BLaER1 treated with 17β-estradiol and CSF1 and Interleukin-3, amounts not matched to agents 10 nM and 100 nM (cell line): ENCODE measurements around the gene GRM7.

Experiments used
- H3K27ac ChIP-seq, 11 experiments: shearing (Covaris generic); formaldehyde crosslinking; 2 replicates each; pipeline ENCODE4 v1.8.1; 2022
- H3K27me3 ChIP-seq, 11 experiments: shearing (Covaris generic); formaldehyde crosslinking; 2 replicates each; pipeline ENCODE4 v1.8.1; 2022
- H3K36me3 ChIP-seq, 11 experiments: shearing (Covaris generic); formaldehyde crosslinking; 2 replicates each; pipeline ENCODE4 v1.8.1; 2022
- H3K4me1 ChIP-seq, 10 experiments: shearing (Covaris generic); formaldehyde crosslinking; 2 replicates each; pipeline ENCODE4 v1.8.1; 2022
- H3K4me2 ChIP-seq, 11 experiments: shearing (Covaris generic); formaldehyde crosslinking; 2 replicates each; pipeline ENCODE4 v1.8.1; 2022
- H3K4me3 ChIP-seq, 10 experiments: shearing (Covaris generic); formaldehyde crosslinking; 2 replicates each; pipeline ENCODE4 v1.8.1; 2022
- H3K9ac ChIP-seq, 11 experiments: shearing (Covaris generic); formaldehyde crosslinking; 2 replicates each; pipeline ENCODE4 v1.8.1; 2022
- H3K9me3 ChIP-seq, 11 experiments: shearing (Covaris generic); formaldehyde crosslinking; replicated peaks in 1 of 11; 2 replicates each; pipeline ENCODE4 v1.8.1; 2022
- H4K20me1 ChIP-seq, 11 experiments: shearing (Covaris generic); formaldehyde crosslinking; 2 replicates each; pipeline ENCODE4 v1.8.1; 2022
- Cebpa-rat ChIP-seq, 11 experiments: shearing (Covaris generic); IDR thresholded peaks; 2 replicates each; pipeline ENCODE4 v1.8.1; 2022

The GRM7 gene

DNA sequence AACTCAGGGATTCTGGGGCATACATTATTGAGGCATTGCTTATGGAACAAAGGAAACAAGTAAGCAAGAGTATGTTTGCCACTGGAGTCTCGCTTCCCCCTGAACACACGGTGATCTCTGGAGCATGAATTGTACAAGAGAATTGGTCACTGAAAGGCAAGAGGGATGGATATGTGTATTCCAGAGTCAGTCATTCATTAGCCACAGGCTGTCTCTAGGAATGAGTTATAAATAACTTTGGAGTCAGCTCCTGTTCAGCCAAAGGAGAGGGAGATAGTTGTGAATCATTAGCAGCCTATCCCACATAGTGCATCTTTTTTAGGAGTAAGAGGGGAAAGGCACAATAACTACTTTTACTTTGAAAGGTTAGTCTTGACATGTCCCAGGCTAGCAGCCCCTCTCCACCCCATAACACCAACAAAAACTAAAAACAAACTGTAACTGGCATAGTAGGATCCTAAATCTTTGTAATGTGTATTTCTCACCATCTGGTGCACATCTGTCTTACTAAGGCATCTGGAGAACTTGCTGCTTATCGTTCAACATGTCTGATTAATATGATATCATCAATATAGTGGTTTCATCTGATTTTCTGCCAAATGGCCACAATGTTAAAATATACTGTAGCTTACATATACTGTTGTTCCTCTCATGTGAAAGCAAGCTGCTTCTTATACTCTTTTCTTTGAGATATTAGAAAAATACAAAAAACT is 462.2 kb downstream of the GRM7 start:
- no peak overlapping the region for H3K9ac ChIP-seq
- no peaks in the 10 kb centered on the region for H3K4me1 ChIP-seq
- no peaks in the 10 kb centered on the region for H3K9me3 ChIP-seq
- no peak overlapping the region for H3K27ac ChIP-seq
- no peaks in the 10 kb centered on the region for H3K27me3 ChIP-seq
- H3K36me3 ChIP-seq, result no peaks in the 10 kb centered on the region
- no peaks in the 10 kb centered on the region for H4K20me1 ChIP-seq
- no peak for TF ChIP-seq Cebpa-rat (IDR thresholded peaks at IDR 0.05)
- H3K4me2 ChIP-seq, result no peak overlapping the region
- no peak overlapping the region for H3K4me3 ChIP-seq

DNA sequence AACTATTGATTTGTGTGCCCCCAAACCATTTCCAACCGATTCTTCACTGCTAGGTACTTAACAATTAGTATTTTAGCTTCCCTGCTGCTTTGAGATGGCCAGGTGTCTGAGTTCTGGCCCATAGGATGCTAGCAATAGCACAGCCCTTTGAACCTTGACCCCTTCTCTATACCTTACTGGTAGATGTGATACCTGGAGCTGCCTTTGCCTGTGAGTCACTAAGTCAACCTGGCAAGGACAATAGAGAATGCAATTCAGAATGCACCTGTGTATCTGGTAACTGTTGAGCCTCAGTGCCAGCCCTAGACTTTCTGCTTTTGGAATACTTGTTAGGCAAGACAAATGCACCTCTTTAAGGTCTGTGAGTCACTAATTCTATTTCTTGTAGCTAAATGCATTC is 467.4 kb downstream of the GRM7 start:
- H3K4me3 ChIP-seq, result no peak overlapping the region
- H3K4me2 ChIP-seq, result no peak overlapping the region
- peaks cover 0 to 5% (median 0%) of the 10 kb centered on the region in 11 experiments; a peak in 3 of 22 replicates for H3K9me3 ChIP-seq
- H3K9ac ChIP-seq, result no peak overlapping the region
- no peak for TF ChIP-seq Cebpa-rat (IDR thresholded peaks at IDR 0.05)
- no peaks in the 10 kb centered on the region for H3K27me3 ChIP-seq
- no peaks in the 10 kb centered on the region for H4K20me1 ChIP-seq
- no peak overlapping the region for H3K27ac ChIP-seq
- H3K36me3 ChIP-seq, result no peaks in the 10 kb centered on the region
- no peaks in the 10 kb centered on the region for H3K4me1 ChIP-seq

- Histone ChIP-seq H3K27ac (no peak overlapping the region), H3K4me3 (no peak overlapping the region), H3K4me2 (no peak overlapping the region), H3K4me1 (no peaks in the 10 kb centered on the region), H3K36me3 (no peaks in the 10 kb centered on the region), H3K9ac (no peak overlapping the region), H4K20me1 (no peaks in the 10 kb centered on the region), H3K9me3 (peaks cover 0 to 17% (median 0%) of the 10 kb centered on the region in 11 experiments; a peak in 4 of 22 replicates), H3K27me3 (no peaks in the 10 kb centered on the region)
- no peak for TF ChIP-seq Cebpa-rat (IDR thresholded peaks at IDR 0.05)
Measured at GRCh38 chr3:7332696-7333095, 471.8 kb downstream of the GRM7 start.

DNA sequence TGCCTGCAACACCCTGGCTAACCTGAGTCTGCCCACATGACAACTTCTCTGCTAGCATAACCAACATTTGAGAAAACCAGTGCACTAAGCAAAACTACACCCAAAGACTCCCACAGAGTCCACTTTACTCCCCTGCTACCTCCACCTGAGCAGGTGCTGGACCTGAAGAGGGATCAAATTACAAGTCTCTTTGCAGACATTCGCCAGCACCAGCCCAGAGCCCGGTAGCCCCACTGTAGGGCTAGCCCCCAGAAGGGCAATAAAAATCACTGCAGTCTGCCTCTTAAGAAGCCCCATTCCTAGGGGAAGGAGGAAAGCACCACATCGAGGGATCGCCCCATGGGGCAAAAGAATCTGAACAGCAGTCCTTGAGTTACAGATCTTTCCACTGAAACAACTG is 472.2 kb downstream of the GRM7 start:
- Histone ChIP-seq H3K4me3 (no peak overlapping the region), H3K4me1 (no peaks in the 10 kb centered on the region), H3K9ac (no peak overlapping the region), H3K4me2 (no peak overlapping the region), H4K20me1 (no peaks in the 10 kb centered on the region), H3K9me3 (peaks cover 0 to 17% (median 0%) of the 10 kb centered on the region in 11 experiments; a peak in 4 of 22 replicates), H3K36me3 (no peaks in the 10 kb centered on the region), H3K27me3 (no peaks in the 10 kb centered on the region), H3K27ac (no peak overlapping the region)
- TF ChIP-seq Cebpa-rat (IDR thresholded peaks at IDR 0.05), result no peak

DNA sequence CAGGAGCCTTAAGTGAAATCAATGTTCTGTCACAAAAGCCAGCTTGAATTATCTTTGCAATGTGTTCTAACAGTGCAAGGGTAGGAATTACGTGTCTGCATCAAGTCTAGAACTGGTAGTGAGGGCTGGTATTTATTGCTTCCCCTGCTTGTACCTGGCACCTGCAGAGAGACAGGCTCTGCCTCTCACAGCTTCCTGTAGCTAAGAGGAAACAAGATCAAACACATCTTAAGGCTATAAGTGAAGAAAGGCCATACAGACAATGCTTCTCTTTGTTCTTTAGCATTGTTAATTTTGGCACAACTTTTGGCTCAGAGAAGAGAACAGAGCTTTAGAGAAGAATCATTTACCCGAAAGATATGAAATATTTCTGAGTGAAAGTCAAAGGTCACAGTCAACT is 479.9 kb downstream of the GRM7 start:
- Histone ChIP-seq H3K27me3 (no peaks in the 10 kb centered on the region), H3K27ac (no peak overlapping the region), H4K20me1 (no peaks in the 10 kb centered on the region), H3K9me3 (no peaks in the 10 kb centered on the region; a peak in 2 of 22 replicates), H3K4me2 (no peak overlapping the region), H3K9ac (no peak overlapping the region), H3K4me1 (no peaks in the 10 kb centered on the region), H3K36me3 (no peaks in the 10 kb centered on the region), H3K4me3 (no peak overlapping the region)
- no peak for TF ChIP-seq Cebpa-rat (IDR thresholded peaks at IDR 0.05)

GRCh38 chr3:7346364-7346763 is 485.4 kb downstream of the GRM7 start:
- Histone ChIP-seq H3K27ac (no peak overlapping the region), H3K9me3 (peaks cover 0 to 11% (median 0%) of the 10 kb centered on the region in 11 experiments; a peak in 6 of 22 replicates), H3K36me3 (no peaks in the 10 kb centered on the region), H3K4me2 (no peak overlapping the region), H3K27me3 (no peaks in the 10 kb centered on the region), H3K9ac (no peak overlapping the region), H3K4me1 (no peaks in the 10 kb centered on the region), H3K4me3 (no peak overlapping the region), H4K20me1 (no peaks in the 10 kb centered on the region)
- no peak for TF ChIP-seq Cebpa-rat (IDR thresholded peaks at IDR 0.05)

GRCh38 chr3:7357101-7357500 is 496.2 kb downstream of the GRM7 start:
- H4K20me1 ChIP-seq, result no peaks in the 10 kb centered on the region
- no peaks in the 10 kb centered on the region for H3K36me3 ChIP-seq
- H3K27ac ChIP-seq, result no peak overlapping the region
- TF ChIP-seq Cebpa-rat (IDR thresholded peaks at IDR 0.05), result no peak
- no peaks in the 10 kb centered on the region for H3K9me3 ChIP-seq
- H3K9ac ChIP-seq, result no peak overlapping the region
- no peak overlapping the region for H3K4me2 ChIP-seq
- no peaks in the 10 kb centered on the region for H3K27me3 ChIP-seq
- H3K4me3 ChIP-seq, result no peak overlapping the region
- H3K4me1 ChIP-seq, result no peaks in the 10 kb centered on the region

DNA sequence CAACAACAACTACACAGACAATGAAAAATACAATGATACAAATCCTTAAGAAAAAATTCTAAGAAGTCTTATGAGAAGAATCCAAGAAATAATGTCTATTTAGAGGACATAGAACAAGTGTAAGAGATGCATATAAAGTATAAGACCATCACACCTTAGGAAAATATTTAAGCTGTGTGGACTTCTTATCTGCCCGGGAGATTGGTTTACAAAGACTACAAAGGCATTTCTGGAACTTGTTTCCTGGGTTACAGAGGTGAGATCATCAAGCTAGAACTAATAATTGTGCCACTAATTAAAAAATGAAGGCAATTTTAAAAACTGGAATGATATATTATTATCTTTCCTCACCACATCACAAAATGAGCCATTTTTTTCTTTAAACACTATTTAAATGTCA is 507.1 kb downstream of the GRM7 start:
- Histone ChIP-seq H3K4me3 (no peak overlapping the region), H4K20me1 (no peaks in the 10 kb centered on the region), H3K36me3 (no peaks in the 10 kb centered on the region), H3K9me3 (no peaks in the 10 kb centered on the region), H3K27ac (no peak overlapping the region), H3K27me3 (no peaks in the 10 kb centered on the region), H3K9ac (no peak overlapping the region), H3K4me2 (0 out of 22 replicates have a peak overlapping the region, but pooled peaks of 1 of the 11 experiments have one; percentile 41), H3K4me1 (peaks cover 0 to 11% (median 0%) of the 10 kb centered on the region in 10 experiments; a peak in 7 of 20 replicates)
- TF ChIP-seq Cebpa-rat (IDR thresholded peaks at IDR 0.05), result no peak

- no peak overlapping the region for H3K27ac ChIP-seq
- no peak for TF ChIP-seq Cebpa-rat (IDR thresholded peaks at IDR 0.05)
- no peak overlapping the region for H3K9ac ChIP-seq
- H3K27me3 ChIP-seq, result no peaks in the 10 kb centered on the region
- H3K4me2 ChIP-seq, result peak overlapping the region in 6 of 11 experiments; percentile 17 to 41 (median 24); a peak in 5 of 22 replicates
- no peaks in the 10 kb centered on the region for H4K20me1 ChIP-seq
- H3K9me3 ChIP-seq, result no peaks in the 10 kb centered on the region
- H3K4me1 ChIP-seq, result peaks cover 0 to 11% (median 0%) of the 10 kb centered on the region in 10 experiments; a peak in 7 of 20 replicates
- H3K4me3 ChIP-seq, result no peak overlapping the region
- no peaks in the 10 kb centered on the region for H3K36me3 ChIP-seq
Measured at GRCh38 chr3:7368597-7368996, 507.7 kb downstream of the GRM7 start.
